Activated CD8-positive, alpha-beta T cell treated with anti-CD3 and anti-CD28 coated beads for 36 hours (primary cell): ENCODE data around the gene MVB12B. TPM values are rescaled to one million over a fixed set of nuclear protein-coding genes. Genes with fewer than 3 reads are reported as not detected.

Source experiments
- ATAC-seq: fragments of 200-7000 bp; cut with Tn5 transposase; one replicate; pipeline ENCODE4 v1.10.0; 2021; ENCODE audit warnings: mild to moderate bottlenecking, moderate library complexity
- CTCF ChIA-PET: fragments of 350-600 bp; sonication (Branson Sonifier 250); formaldehyde crosslinking; loops from one replicate; lab custom pipeline; 2021; ENCODE audit warnings: antibody characterized with exemption; lab: Charles Lee
- POLR2A ChIA-PET: fragments of 350-600 bp; sonication (Branson Sonifier 250); formaldehyde crosslinking; loops from one replicate; lab custom pipeline; 2021; ENCODE audit warnings: antibody characterized with exemption; lab: Charles Lee
- DNase-seq: peaks from one replicate; pipeline ENCODE4 v3.0.0-alpha.2; 2020
- H3K27ac Mint-ChIP-seq: one replicate; pipeline ENCODE4 v1.8.0; 2021; ENCODE audit warnings: mild to moderate bottlenecking, mixed read lengths
- H3K27me3 Mint-ChIP-seq: one replicate; pipeline ENCODE4 v1.8.0; 2021; ENCODE audit warnings: mixed read lengths
- H3K36me3 Mint-ChIP-seq: one replicate; pipeline ENCODE4 v1.8.0; 2021; ENCODE audit warnings: low read depth, mixed read lengths
- H3K4me1 Mint-ChIP-seq: one replicate; pipeline ENCODE4 v1.8.0; 2021; ENCODE audit warnings: low read depth, mixed read lengths
- H3K4me3 Mint-ChIP-seq: one replicate; pipeline ENCODE4 v1.8.0; 2021; ENCODE audit warnings: mild to moderate bottlenecking, moderate library complexity, mixed read lengths
- H3K9me3 Mint-ChIP-seq: one replicate; pipeline ENCODE4 v1.8.0; 2021; ENCODE audit warnings: mixed read lengths
- intact Hi-C: fragments of 100-400 bp; cut with micrococcal nuclease; formaldehyde crosslinking; loops from one replicate; pipeline ENCODE4 v1.10.0; 2022
- total RNA-seq, 2 experiments: library from RNA; stranded (reverse); gene quantifications; one replicate each; pipeline ENCODE4 v1.2.3, GENCODE V29; 2021
- TF ChIP-seq, protein P1 (sequence below): fragments of 200-600 bp; IDR thresholded peaks from one replicate; pipeline ENCODE4 v1.8.0; 2022; ENCODE audit warnings: antibody characterized with exemption, mild to moderate bottlenecking

MVB12B gene
- total RNA-seq, 2 experiments from 2014 or later = 6.4 to 6.6 TPM

DNA sequence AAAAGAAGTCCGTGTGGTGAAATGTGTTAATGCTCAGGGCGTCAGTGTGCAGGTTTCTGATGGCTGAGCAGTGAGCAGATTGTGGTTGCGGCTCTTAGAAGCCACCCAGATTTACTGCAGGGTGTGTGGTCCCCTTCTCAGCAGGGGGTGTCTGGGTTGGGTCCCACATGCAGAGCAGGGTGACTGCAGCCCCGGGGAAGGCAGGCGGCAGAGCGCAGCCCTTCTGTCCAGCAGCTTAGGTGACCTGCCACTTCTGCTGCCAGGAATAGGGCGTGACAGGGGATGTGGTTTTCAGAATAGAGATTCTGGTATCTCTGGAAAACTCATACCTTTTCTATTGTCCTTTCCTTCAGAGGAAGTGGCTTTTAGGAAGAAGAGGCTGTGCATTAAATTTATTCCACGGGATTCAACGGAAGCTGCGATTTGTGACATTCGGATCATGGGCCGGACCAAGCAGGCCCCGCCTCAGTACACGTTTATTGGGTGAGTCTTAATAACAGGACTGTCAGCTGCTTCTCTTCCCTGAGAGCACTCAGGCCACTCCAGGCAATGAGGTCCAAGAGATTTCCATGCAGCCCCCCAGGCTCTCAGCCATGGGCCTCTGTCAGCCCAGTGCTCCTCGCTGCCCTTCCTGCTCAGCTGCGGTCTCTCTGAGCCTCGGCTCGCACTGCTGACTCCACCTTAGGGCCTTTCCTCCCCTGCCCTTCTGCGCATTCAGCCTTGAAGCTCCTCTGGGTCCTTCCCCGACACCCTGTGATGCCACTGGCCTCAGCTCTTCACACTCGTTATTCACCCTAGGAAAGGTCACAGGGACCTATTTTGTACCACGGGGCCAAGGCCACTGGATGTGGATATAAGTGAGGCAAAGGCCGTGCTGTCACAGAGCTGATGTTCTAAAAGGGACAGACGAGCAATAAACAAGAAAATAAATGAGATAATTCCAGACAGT lies 65.4 kb downstream of the MVB12B start:
- DNase-seq (no peak), ATAC-seq (no peak)
- Mint-ChIP-seq H3K27ac (no peak overlapping the region), H3K9me3 (no peaks in the 10 kb centered on the region), H3K27me3 (no peaks in the 10 kb centered on the region), H3K4me1 (peaks cover 36% of the 10 kb centered on the region), H3K4me3 (no peak overlapping the region), H3K36me3 (peaks cover 5% of the 10 kb centered on the region)
- TF ChIP-seq, protein P1, sequence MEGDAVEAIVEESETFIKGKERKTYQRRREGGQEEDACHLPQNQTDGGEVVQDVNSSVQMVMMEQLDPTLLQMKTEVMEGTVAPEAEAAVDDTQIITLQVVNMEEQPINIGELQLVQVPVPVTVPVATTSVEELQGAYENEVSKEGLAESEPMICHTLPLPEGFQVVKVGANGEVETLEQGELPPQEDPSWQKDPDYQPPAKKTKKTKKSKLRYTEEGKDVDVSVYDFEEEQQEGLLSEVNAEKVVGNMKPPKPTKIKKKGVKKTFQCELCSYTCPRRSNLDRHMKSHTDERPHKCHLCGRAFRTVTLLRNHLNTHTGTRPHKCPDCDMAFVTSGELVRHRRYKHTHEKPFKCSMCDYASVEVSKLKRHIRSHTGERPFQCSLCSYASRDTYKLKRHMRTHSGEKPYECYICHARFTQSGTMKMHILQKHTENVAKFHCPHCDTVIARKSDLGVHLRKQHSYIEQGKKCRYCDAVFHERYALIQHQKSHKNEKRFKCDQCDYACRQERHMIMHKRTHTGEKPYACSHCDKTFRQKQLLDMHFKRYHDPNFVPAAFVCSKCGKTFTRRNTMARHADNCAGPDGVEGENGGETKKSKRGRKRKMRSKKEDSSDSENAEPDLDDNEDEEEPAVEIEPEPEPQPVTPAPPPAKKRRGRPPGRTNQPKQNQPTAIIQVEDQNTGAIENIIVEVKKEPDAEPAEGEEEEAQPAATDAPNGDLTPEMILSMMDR = no peak
- POLR2A ChIA-PET = interaction anchor here (1.1 kb wide), 1 partner anchor 16 kb away, joined by 3 read pairs; no protein-coding TSS in a partner anchor
- intact Hi-C loops = no loop called here
- CTCF ChIA-PET = interaction anchor here (0.5 to 2.7 kb wide), 4 partner anchors 74 to 833 kb away, joined by 3 to 11 read pairs (median 4); no protein-coding TSS in a partner anchor

GRCh38 chr9:126392662-126393371 lies 66.2 kb downstream of the MVB12B start:
- Mint-ChIP-seq H3K27ac (no peak overlapping the region), H3K27me3 (no peaks in the 10 kb centered on the region), H3K36me3 (peaks cover 5% of the 10 kb centered on the region), H3K4me1 (peaks cover 43% of the 10 kb centered on the region), H3K9me3 (no peaks in the 10 kb centered on the region), H3K4me3 (no peak overlapping the region)
- POLR2A ChIA-PET = interaction anchor here (1.1 kb wide), 1 partner anchor 16 kb away, joined by 3 read pairs; no protein-coding TSS in a partner anchor
- intact Hi-C loops = no loop called here
- no peak for DNase-seq
- TF ChIP-seq, protein P1 = no peak
- no peak for ATAC-seq
- CTCF ChIA-PET = interaction anchor here (0.5 to 2.7 kb wide), 4 partner anchors 75 to 834 kb away, joined by 3 to 11 read pairs (median 4); no protein-coding TSS in a partner anchor

DNA sequence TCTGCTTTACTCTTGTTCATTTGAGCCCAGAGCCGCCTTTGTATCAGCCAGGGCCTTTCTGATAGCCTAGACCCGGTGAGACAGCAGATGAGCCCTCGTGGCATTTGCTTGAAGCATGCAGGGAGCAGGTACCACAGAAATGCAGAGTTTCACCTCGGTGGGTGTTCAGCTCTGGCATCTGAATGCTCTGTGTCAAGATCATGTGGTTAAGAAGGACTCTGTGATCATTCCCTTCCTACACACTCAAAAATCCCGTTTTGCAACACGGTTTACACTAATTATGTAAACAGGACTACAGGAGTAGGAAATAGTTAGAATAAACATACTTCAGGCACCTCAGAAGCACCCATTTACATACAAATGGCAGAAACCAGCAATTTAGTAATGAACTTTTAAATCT lies 67.2 kb downstream of the MVB12B start:
- intact Hi-C loops = no loop called here
- ATAC-seq = no peak
- TF ChIP-seq, protein P1 = no peak
- Mint-ChIP-seq H3K4me1 (peaks cover 51% of the 10 kb centered on the region), H3K36me3 (peaks cover 5% of the 10 kb centered on the region), H3K9me3 (no peaks in the 10 kb centered on the region), H3K27ac (no peak overlapping the region), H3K4me3 (no peak overlapping the region), H3K27me3 (no peaks in the 10 kb centered on the region)
- DNase-seq = no peak
- ChIA-PET POLR2A (no interaction called here), CTCF (interaction anchor here (1.2 to 6.6 kb wide), 2 partner anchors 76 to 98 kb away, joined by 4 to 104 read pairs; no protein-coding TSS in a partner anchor)

DNA sequence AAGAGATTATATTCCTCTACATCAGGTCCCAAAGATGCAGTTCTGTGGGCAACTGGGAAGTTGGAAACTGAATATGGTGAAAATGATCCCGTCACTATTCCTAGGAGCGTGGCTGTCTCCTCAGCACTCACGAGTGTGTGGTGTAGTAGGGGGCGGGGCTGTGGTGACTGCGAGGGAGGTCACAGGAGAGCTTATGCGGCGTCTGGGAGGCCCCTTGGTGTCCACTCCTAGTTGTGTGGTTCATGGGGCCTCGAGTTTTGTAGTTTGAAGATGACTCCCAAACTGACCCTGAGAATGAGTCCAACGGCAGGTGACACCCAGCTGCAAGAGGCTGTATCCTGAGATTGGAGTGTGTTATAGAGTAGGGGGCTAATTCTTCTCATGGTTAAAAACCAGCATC lies 68.2 kb downstream of the MVB12B start:
- ChIA-PET CTCF (interaction anchor here (1.2 to 6.6 kb wide), 4 partner anchors 9 to 97 kb away, joined by 4 to 104 read pairs (median 33); no protein-coding TSS in a partner anchor), POLR2A (no interaction called here)
- intact Hi-C loops = loop anchor here (5.0 kb wide), 2 partner anchors 68 to 97 kb away; partner anchors contain the start of gene MVB12B
- ATAC-seq (no peak), DNase-seq (no peak)
- Mint-ChIP-seq H3K9me3 (no peaks in the 10 kb centered on the region), H3K36me3 (peaks cover 5% of the 10 kb centered on the region), H3K4me3 (no peak overlapping the region), H3K4me1 (peaks cover 51% of the 10 kb centered on the region), H3K27ac (no peak overlapping the region), H3K27me3 (no peaks in the 10 kb centered on the region)
- TF ChIP-seq, protein P1 = no peak
